ENCODE data around the gene CDH4. TPM values are rescaled to one million over a fixed set of nuclear protein-coding genes. Genes with fewer than 3 reads are reported as not detected.

Gene CDH4
- total RNA-seq, 1 donor from 2014 or later: not detected

- intact Hi-C loops (cut with DNase I): no loop called here
Observed at GRCh38 chr20:61459705-61460104, 207.6 kb downstream of the CDH4 start.

GRCh38 chr20:61460261-61461052 lies 208.4 kb downstream of the CDH4 start:
- Histone ChIP-seq H3K9me3 (no peaks in the 10 kb centered on the region), H3K4me1 (no peaks in the 10 kb centered on the region), H3K27me3 (no peaks in the 10 kb centered on the region), H3K36me3 (no peaks in the 10 kb centered on the region), H3K4me3 (no peak overlapping the region), H3K27ac (no peak overlapping the region)
- no peak for DNase-seq (ENCODE audit: low spot score in 2 of 2)
- TF ChIP-seq CTCF (IDR thresholded peaks at IDR 0.05): no peak
- intact Hi-C loops (cut with DNase I): no loop called here

More at GRCh38 chr20:61459705-61460104, 207.6 kb downstream of the CDH4 start:
- no peaks in the 10 kb centered on the region for H3K27me3 ChIP-seq
- H3K4me1 ChIP-seq: no peaks in the 10 kb centered on the region
- no peaks in the 10 kb centered on the region for H3K36me3 ChIP-seq
- DNase-seq (ENCODE audit: low spot score in 2 of 2): no peak
- H3K9me3 ChIP-seq: no peaks in the 10 kb centered on the region
- no peak for TF ChIP-seq CTCF (IDR thresholded peaks at IDR 0.05)
- H3K4me3 ChIP-seq: no peak overlapping the region
- H3K27ac ChIP-seq: no peak overlapping the region

- no peaks in the 10 kb centered on the region for H3K9me3 ChIP-seq
- H3K27ac ChIP-seq: no peak overlapping the region
- no peaks in the 10 kb centered on the region for H3K36me3 ChIP-seq
- TF ChIP-seq CTCF (IDR thresholded peaks at IDR 0.05): no peak
- DNase-seq (ENCODE audit: low spot score in 2 of 2): no peak
- H3K4me3 ChIP-seq: no peak overlapping the region
- intact Hi-C loops (cut with DNase I): no loop called here
- no peaks in the 10 kb centered on the region for H3K27me3 ChIP-seq
- no peaks in the 10 kb centered on the region for H3K4me1 ChIP-seq
Observed at GRCh38 chr20:61461461-61461860, 209.4 kb downstream of the CDH4 start.

- Histone ChIP-seq H3K27me3 (no peaks in the 10 kb centered on the region), H3K4me3 (no peak overlapping the region), H3K4me1 (no peaks in the 10 kb centered on the region), H3K9me3 (no peaks in the 10 kb centered on the region), H3K36me3 (no peaks in the 10 kb centered on the region), H3K27ac (no peak overlapping the region)
- TF ChIP-seq CTCF (IDR thresholded peaks at IDR 0.05): no peak
- DNase-seq (ENCODE audit: low spot score in 2 of 2): no peak
- intact Hi-C loops (cut with DNase I): no loop called here
Observed at GRCh38 chr20:61464307-61465303, 212.5 kb downstream of the CDH4 start.

GRCh38 chr20:61475729-61476128 lies 223.7 kb downstream of the CDH4 start:
- TF ChIP-seq CTCF (IDR thresholded peaks at IDR 0.05): no peak
- H3K4me1 ChIP-seq: no peaks in the 10 kb centered on the region
- no peaks in the 10 kb centered on the region for H3K9me3 ChIP-seq
- no peaks in the 10 kb centered on the region for H3K27me3 ChIP-seq
- intact Hi-C loops (cut with DNase I): no loop called here
- H3K36me3 ChIP-seq: no peaks in the 10 kb centered on the region
- H3K27ac ChIP-seq: no peak overlapping the region
- DNase-seq (ENCODE audit: low spot score in 2 of 2): no peak
- no peak overlapping the region for H3K4me3 ChIP-seq
